ENCODE measurements around the gene C10orf67.
"Not testable (repeated sequence)": the region's sequence is repeated elsewhere in the genome, so short reads cannot be mapped to it uniquely, and the experiment has no call there.

The C10orf67 gene

GRCh38 chr10:23319835-23320234, 24.8 kb downstream of the C10orf67 start:
- no peak for DNase-seq

GRCh38 chr10:23318359-23318758, 26.2 kb downstream of the C10orf67 start:
- no peak for DNase-seq

DNA sequence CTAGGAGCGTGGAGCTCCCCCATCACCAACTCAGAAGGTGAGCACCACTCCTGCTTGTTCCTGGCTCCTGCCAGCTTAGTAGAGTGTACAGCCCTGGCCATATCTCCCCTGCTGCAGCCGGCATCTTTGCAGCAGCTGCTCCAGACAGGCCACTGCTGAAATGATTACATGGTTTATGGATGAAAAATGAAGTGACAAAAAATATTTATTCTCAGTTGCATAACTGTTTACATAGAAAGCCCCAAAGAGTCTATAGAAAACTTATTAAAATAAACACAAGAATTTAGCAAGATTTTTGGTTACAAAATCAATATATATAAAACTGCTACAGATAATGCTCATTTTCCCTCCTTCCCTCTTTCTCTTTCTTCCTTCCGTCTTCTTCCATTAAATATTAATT, 27.2 kb downstream of the C10orf67 start:
- DNase-seq: no peak

- DNase-seq: no peak
Observed at GRCh38 chr10:23316406-23316805, 28.2 kb downstream of the C10orf67 start.

DNA sequence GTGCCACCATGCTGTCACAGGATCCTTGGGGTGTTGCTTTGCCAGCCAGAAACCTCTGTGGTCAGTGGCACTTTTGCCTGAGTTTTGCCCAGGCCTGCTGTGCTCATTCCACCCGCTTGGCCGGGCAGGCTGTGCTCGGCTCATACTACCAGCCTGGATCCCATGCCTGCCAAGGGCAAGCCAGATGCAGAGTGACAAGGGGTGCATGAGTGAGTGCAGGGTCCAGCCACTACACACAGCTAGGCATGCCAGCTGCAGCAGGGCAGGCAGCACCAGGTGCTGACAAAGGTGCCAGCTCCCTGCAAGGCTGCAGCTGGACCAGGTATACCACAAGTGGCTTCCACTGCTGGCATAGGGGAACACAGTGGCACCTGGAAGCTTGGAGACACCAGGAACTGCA, 28.6 kb downstream of the C10orf67 start:
- DNase-seq: no peak

GRCh38 chr10:23314835-23315239, 29.8 kb downstream of the C10orf67 start:
- peak; percentile 63 for DNase-seq

DNA sequence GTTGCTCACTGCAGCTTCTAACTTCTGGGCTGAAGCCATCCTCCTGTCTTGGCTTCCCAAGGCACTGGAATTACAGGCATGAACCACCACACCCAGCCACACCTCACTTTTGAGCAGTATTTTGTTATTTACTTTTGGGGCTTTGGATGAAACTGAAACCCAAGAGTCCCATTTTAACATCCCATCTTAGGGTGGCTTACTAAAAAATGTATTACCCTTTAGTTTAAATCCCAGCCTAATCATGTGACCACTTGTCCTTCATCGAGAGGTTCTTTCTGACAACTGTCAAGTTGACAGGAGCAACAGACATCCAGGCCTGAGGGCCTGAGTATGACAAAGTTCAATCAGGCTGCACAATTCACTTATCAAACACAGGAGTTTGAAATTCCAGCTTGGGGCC, 33.6 kb downstream of the C10orf67 start:
- no peak for DNase-seq

- no peak for DNase-seq
Observed at GRCh38 chr10:23310404-23310803, 34.2 kb downstream of the C10orf67 start.

GRCh38 chr10:23299961-23300360, 44.6 kb downstream of the C10orf67 start:
- not testable (repeated sequence) for DNase-seq

DNA sequence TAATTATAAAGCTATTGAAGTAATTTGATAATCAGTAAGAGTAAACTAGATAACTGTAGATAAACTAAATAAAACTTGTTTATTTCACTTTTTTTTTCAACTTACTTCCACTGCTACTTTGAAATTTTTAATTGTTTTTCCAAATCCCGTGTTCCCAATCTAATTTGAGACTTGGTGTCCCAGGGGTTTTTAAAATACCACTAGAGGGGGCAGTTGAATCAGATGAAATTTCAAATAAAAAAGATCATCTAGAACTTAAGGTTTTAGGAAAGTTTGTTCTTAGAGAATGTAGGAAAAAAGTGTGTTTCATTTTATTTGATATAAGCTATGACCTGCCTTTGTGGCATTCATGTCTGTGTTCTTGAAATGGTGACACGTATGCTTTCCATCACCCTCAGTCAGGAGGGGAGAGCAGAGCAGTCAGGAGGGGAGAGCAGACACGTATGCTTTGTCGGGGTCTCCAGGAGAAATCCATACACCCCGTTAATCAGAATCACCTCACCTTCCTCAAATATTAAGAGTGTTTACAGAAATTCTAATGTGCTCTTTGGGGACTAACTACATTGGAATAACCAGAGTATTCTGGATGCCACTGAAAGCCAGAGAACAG, 49.9 kb downstream of the C10orf67 start:
- DNase-seq: no peak

- DNase-seq: no peak
Observed at GRCh38 chr10:23293973-23294590, 50.5 kb downstream of the C10orf67 start.

DNA sequence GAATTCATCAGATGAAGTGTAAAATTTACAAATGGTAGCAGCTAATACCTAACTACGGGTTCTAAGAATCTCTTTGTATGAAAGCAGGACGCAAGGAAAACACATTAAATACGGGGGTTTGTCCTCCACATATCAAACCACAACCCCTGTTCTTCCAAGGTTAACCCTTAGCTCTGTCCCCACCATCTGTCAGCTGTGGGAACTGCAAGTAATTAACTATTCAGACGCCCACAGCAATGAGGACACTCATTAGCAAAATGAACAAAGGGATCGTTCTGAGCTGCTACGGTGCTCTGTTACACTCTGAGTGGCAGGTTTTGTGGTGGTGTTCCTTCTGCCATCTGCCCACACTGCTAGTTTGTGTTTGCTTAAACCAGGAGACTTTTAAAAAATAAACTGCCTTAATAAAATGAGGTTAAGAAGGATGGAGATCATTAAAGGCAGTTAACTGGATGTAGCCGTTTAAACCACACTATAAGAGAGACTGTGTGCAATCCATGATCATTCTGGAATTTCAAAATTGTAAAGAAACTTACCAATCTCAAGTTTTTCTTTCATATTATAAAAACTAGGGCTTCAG, 51.4 kb downstream of the C10orf67 start:
- peak; percentile 61 for DNase-seq

DNA sequence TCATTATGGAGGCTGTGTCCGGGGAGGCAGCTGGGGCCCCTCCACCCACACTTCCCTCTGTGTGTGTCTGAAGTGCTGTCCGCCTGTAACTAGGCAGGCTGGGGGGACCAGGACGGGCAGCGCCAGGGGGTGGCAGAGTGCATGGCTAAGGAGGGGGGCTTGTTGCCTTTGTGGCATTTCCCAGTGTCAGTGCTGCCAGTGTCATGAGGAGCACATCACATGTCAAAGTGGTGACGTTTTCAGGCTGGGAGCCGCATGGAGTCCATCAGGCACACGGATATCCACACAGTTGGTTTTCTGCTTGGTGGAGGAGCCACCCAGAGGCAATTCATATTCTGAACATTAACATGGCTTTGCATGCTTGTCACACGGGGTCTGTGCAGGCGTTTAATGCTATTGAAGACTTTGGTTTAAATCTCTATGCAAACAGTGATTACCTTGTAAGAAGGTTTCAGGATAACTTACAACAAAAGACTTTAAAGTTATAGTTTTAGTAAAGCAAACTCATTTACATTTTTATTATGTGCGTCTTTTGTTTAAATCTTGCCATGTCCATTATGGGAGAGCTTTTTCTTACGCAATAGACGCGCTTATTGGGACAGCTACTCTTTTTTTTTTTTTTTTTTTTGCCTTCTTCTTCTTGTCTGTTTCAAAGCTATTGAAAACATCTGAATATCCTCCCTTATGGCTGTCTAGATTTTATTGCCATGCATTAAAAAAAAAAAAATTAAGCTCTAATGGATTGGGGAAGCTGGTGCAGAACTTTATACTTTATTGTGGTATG, 52.9 kb downstream of the C10orf67 start:
- no peak for DNase-seq

DNA sequence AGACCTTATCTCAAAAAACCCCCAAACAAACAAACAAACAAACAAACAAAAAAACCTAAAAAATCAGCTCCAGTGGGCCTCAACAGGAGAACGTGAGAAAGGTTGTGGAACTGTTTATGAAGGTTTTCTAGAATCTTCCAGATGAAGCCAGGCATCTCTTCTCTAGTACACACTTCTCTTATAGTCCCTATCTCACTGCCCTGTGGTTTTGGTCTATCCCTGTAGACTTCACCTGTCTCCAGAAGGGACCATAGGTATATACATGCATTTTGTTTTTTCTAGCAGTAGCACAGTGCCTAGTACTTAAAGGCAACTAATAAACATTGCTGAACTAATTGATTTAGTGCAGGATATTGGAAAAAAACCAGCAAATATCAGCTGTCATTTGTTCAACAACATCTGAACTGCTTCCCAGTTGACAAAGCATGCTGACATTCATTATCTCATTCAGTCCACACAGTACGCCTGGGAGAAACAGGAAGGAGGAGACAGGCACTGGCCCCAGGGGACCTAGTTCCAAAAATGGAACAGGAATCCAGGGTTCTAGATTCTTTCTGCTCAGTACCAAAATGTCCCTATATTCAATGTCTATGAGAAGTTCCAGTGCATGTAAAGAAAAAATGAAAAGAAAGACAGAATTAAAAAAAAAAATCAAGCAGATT, 59.8 kb downstream of the C10orf67 start:
- DNase-seq: no peak

- DNase-seq: no peak
Observed at GRCh38 chr10:23284155-23284554, 60.4 kb downstream of the C10orf67 start.

DNA sequence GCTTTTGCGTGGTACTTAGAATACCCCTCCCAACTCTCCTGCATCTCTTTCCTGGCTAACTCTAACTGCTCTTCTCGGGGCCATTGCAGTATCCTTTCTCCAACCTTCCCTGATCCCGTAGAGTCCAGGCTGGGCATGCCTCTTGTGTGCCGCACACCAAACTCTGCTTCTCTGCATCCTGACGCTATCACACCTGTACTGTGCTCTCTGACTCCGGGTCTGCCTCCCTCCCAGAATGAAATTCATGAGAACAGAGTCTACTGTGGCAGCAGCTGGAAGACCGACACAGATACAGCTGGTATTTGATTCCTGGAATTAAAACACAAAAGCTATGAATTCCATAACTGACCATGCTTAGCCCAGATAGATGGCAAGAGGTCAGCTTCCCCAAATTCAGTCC, 60.9 kb downstream of the C10orf67 start:
- no peak for DNase-seq

GRCh38 chr10:23281044-23281433, 63.6 kb downstream of the C10orf67 start:
- DNase-seq: no peak

DNA sequence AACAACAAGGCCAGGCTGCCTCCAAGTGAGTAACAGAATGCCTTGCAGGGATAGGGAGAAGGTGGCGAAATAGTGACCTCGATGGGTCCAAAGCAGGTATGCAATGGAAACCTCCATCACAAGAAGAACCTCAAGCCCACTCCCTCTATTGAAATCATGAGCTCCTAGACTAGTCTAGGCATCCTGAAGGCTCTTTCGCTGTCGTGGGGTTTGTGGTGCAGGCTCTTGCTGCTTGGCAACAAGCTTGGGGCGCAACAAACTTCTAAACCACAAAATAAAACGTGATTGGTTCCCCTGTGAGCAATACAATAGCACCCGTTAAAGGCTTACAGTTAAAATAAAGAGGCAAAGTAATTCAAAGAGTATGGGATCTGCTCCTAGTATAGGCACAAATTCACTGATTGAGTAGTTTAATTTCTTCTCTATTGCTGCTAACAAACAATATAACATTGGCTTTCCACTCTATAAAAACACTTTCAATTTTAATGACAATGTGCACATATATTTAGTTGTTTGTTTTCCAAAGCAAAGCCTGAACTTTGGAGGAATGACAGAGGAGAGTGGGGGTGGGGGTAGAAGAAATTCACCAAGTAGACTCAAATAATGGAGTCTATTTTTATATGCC, 64.1 kb downstream of the C10orf67 start:
- DNase-seq: no peak

- no peak for DNase-seq
Observed at GRCh38 chr10:23275355-23275754, 69.2 kb downstream of the C10orf67 start.

GRCh38 chr10:23274179-23274578, 70.4 kb downstream of the C10orf67 start:
- DNase-seq: not testable (repeated sequence)

DNA sequence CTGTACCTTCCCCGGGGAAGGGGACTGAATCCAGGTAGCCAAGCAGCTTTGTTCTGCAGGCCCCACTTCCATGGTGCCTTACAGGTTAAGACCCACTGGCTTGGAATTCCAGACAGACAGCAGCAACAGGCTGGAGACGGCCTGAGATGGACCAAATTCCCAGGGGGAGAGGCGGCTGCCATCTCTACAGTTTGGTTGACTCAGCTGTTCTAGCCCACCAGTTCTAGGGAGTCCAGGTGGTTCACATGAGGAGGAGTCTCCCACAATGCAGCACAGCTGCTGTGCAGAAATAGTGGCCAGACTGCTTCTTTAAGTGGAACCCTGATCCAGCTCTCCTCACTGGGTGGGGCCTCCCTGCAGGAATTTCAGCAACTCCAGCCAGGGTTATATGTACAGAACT, 74.1 kb downstream of the C10orf67 start:
- DNase-seq: no peak

GRCh38 chr10:23263441-23264164, 81.0 kb downstream of the C10orf67 start:
- DNase-seq: no peak

Measured in NCI-H146 (cell line).